Fibroblast of pulmonary artery (primary cell): ENCODE data around the gene CCL26.

Experiments
- DNase-seq: peaks from one replicate; pipeline ENCODE4 v3.0.0-alpha.2; 2010; ENCODE audit warnings: low read depth
- H3K4me3 ChIP-seq: replicated peaks from 2 replicates; pipeline ENCODE4 v1.5.1; 2011; ENCODE audit warnings: low read depth, mild to moderate bottlenecking, control low read depth, low read length, moderate library complexity
- CTCF ChIP-seq: IDR thresholded peaks from 2 replicates; pipeline ENCODE4 v1.5.1; 2011; ENCODE audit warnings: mild to moderate bottlenecking, control low read depth, low read length, inconsistent platforms; ENCODE audit errors: missing control alignments

Gene CCL26

GRCh38 chr7:75814407-75814947 lies 42.5 kb upstream of the CCL26 start:
- H3K4me3 ChIP-seq: no peak overlapping the region
- DNase-seq: no peak
- TF ChIP-seq CTCF: no peak

GRCh38 chr7:75813781-75814236 lies 41.8 kb upstream of the CCL26 start, which contains the start of gene CCL24:
CCL24 (minus strand) TSS chr7:75813806; CDS start chr7:75813715, 91 bp downstream.
- H3K4me3 ChIP-seq: no peak within 1 kb of the TSS
- no peak for DNase-seq
- TF ChIP-seq CTCF: no peak

DNA sequence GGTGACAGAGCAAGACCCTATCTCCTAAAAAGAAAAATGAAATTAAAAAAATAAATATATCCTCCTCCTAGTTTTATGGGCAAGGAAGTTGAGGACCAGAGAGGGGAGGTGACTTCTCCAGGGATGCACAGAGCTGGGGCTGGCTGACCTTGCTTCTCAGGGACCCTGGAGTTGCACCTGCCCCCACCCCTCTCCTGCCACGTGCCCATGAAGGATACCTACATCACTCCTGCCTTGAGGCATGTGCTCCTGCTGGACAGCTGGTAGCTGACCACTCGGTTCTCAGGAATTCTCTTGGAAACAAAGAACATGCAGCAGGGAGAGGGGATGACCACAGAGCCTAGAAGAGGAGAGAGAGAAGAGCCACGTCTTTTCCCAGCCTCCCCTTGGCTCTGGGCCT lies 41.1 kb upstream of the CCL26 start:
- no peak for DNase-seq
- TF ChIP-seq CTCF: no peak
- no peak overlapping the region for H3K4me3 ChIP-seq

- no peak for DNase-seq
- no peak for TF ChIP-seq CTCF
- H3K4me3 ChIP-seq: no peak overlapping the region
These were observed 40.1 kb upstream of the CCL26 start for GRCh38 chr7:75811894-75812678.

DNA sequence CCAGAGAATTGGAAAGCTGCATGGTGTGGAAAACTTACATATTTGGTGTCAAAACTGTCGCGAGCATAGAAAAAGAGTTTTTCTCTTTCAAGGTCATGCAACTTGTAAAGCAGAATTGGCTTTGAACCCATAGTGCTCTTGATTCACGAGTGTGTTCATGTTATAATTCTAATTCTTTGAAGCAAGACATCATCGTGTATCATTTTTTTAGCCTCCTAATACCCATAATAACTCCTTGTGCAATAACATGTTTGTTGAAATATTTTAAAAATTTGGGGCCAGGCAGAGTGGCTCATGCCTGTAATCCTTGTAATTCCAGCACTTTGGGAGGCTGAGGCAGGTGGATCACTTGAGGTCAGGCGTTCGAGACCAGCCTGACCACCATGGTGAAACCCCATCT lies 37.4 kb upstream of the CCL26 start:
- DNase-seq: no peak
- H3K4me3 ChIP-seq: no peak overlapping the region
- TF ChIP-seq CTCF: no peak

DNA sequence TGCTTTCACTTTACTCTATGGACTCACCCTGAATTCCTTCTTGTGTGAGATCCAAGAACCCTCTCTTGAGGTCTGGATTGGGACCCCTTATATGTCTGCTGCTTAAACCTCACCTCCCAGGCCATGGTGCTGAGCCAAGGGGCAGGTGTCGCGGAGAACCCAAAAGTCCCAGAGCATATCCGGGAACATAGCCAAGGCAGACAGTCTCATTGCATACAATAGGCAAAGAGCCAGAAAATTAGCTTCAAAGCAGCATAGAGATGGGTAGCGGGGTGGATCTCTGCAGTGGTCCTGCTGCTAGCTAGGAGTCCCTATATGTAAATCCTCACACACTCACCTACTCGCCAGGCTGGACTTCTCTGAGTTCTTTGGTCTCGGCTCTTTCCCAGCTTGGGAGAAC lies 36.1 kb upstream of the CCL26 start:
- DNase-seq: no peak
- no peak overlapping the region for H3K4me3 ChIP-seq
- TF ChIP-seq CTCF: no peak
